HG03558 (cell line): Measurements from ENCODE around the gene ITGAX.
"Not testable (repeated sequence)": the region's sequence is repeated elsewhere in the genome, so short reads cannot be mapped to it uniquely, and the experiment has no call there.

ENCODE experiments used
- ATAC-seq: cut with Tn5 transposase; IDR thresholded peaks from one replicate; pipeline ENCODE4 v1.9.1; 2021; ENCODE audit warnings: moderate number of reproducible peaks; ENCODE audit not compliant: unreplicated experiment; ENCODE audit errors: extremely low read depth

ITGAX gene

DNA sequence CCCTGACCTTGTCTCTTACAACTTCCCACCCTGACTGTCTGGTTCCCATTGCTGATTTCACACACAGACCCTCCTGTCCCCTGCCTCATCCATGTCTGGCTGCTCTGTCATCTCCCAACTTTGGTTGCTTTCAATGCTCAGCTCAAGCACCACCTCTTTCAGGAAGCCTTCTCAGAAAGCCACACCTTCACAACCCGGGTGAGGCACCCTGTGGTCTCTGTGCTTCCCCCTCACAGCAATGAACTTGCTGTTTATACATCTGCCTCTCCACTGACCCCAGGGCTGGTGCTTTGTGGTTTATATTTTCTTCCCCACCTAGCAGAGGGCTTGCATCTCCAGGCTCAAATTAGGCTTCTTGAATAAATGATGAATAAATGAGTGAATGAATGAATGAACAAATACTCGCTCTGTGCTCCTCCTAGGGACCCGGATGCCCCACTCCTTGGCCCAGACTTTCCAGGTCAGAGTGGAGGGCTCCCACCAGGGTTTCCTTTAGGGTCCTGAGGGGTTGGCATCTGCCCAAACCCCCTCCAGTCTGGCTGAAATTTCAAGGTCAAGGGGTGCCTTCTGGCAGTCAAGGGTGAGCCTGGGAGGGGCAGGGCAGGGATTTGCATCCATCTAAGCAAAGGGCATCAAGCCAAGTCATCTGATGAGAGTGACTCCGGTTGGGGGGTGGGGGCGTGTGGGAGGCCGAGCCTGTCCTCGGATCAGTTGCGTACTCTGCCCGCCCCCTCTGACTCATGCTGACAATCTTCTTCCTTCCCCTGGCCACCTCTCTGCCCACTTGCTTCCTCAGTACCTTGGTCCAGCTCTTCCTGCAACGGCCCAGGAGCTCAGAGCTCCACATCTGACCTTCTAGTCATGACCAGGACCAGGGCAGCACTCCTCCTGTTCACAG is at the start of gene ITGAX:
Gene ITGAX (plus strand): TSS at position 783 of the 898 bp plus-strand sequence. CDS start 79 bp downstream, at position 862.
- ATAC-seq = peak; percentile 63

DNA sequence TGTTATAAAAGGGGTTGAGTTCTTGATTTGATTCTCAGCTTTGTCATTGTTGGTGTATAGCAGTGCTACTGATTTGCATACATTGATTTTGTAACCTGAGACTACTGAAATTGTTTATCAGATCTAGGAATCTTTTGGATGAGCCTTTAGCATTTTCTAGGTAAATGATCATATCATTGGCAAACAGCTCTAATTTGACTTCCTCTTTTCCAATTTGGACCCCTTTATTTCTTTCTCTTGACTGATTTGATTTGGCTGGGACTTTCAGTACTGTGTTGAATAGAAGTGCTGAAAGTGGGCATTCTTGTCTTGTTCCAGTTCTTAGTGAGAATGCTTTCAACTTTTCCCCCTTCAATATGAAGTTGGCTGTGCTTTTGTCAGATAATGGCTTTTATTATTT is 49.8 kb upstream of the ITGAX start:
- no peak for ATAC-seq

DNA sequence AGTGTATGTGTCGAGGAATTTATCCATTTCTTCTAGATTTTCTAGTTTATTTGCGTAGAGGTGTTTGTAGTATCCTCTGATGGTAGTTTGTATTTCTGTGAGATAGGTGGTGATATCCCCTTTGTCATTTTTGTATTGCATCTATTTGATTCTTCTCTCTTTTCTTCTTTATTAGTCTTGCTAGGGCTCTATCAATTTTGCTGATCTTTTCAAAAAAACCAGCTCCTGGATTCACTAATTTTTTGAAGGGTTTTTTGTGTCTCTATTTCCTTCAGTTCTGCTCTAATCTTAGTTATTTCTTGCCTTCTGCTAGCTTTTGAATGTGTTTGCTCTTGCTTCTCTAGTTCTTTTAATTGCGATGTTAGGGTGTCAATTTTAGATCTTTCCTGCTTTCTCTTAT is 46.6 kb upstream of the ITGAX start:
- ATAC-seq = not testable (repeated sequence)

DNA sequence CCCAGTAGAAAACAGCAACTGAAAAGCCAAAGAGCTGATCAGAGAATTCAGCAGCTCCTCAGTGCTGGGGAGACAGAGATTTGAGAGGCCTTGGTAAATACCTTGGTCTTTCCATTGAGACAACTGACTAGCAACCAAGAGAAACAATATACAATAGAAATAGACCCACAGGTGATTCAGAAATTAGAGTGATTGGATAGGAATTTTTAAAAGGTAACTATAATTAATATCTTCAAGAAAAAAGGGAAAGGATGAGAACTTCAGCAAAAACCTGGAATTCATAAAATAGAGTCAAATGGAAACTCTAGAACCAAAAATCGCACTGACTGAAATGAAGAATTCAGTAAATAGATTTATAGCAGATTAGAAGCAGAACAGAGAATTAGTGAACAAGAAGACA is 32.5 kb upstream of the ITGAX start:
- no peak for ATAC-seq

DNA sequence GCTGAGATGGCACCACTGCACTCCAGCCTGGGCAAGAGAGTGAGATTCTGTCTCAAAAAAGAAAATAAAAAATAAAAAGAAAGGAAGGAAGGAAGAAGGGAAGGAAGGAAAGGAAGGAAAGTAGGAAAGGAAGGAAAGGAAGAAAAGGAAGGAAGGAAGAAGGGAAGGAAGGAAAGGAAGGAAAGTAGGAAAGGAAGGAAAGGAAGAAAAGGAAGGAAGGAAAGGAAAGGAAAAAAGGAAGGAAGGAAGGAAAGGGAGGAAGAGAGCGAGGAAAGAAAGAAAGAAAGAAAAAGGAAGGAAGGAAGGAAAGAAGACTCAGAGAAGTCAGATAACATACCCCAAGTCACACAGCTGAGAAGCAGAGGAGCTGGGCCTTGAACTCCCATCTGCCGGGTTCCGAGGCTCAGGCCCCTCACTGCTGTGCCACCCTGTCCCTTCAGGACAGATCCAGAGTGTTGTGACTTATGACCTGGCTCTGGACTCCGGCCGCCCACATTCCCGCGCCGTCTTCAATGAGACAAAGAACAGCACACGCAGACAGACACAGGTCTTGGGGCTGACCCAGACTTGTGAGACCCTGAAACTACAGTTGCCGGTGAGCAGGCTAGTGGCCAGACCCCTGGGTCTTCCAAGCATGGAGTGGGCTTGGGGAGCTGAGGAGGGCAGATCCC is 30.9 kb upstream of the ITGAX start:
- no peak for ATAC-seq

DNA sequence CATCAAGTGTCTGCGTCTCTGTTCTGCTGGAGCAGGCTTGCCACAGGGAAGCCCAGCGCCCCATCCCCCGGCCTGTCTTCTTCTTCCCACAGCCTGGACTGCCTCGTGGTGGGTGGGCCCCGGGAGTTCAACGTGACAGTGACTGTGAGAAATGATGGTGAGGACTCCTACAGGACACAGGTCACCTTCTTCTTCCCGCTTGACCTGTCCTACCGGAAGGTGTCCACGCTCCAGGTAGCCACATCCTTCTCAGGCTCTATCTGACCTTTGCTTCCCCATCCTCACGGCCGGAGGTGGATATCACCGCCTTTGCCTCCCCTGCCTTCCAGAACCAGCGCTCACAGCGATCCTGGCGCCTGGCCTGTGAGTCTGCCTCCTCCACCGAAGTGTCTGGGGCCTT is 29.8 kb upstream of the ITGAX start:
- ATAC-seq = no peak

DNA sequence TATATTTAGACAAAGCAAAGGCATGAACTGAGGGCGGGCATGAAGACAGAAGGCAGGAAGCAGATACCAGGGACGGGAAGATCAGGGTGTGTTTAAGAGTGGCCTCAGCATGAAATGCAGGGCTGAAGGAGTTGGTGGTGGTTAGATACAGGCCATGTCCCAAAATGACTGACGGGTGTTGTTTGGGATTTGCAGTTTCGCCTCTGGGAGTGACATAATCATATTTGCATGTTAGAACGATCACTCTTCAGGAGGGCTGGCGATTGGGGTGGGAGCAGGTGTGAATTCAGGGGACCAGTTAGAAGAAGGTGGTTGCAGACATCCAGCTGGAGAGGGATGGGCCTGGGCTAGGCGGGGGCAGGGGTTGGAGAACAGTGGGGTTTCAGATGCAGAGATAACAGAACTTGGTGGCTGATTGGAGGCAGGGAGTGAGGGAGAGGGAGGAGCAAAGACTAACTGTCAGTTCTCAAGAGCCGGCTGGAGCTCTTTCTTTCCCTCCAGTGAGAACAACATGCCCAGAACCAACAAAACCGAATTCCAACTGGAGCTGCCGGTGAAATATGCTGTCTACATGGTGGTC is 27.2 kb upstream of the ITGAX start:
- ATAC-seq = no peak

DNA sequence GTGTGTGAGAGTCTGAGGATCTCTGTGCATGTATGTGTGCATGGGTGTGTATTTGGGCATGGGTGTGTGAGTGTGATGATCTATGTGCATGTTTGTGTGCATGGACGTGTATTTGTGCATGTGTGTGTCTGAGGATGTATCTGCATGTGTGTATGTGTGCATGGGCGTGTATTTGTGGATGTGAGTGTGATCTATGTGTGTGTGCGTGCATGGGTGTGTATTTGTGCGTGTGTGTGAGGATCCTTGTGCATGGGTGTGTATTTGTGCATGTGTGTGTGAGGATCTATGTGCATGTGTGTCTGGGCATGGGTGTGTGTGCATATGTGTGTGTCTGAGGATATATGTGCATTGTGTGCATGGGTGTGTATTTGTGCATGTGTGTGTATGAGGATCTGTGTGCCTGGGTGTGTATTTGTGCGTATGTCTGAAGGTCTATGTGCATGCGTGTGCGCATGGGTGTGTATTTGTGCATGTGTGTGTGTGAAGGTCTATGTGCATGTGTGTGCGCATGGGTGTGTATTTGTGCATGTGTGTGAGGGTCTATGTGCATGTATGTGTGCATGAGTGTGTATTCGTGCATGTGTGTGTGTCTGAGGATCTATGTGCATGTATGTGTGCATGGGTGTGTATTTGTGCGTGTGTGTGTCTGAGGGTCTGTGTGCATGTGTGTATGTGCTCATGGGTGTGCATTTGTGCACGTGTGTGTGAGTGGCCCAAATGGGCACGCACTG is 26.5 kb upstream of the ITGAX start:
- no peak for ATAC-seq

DNA sequence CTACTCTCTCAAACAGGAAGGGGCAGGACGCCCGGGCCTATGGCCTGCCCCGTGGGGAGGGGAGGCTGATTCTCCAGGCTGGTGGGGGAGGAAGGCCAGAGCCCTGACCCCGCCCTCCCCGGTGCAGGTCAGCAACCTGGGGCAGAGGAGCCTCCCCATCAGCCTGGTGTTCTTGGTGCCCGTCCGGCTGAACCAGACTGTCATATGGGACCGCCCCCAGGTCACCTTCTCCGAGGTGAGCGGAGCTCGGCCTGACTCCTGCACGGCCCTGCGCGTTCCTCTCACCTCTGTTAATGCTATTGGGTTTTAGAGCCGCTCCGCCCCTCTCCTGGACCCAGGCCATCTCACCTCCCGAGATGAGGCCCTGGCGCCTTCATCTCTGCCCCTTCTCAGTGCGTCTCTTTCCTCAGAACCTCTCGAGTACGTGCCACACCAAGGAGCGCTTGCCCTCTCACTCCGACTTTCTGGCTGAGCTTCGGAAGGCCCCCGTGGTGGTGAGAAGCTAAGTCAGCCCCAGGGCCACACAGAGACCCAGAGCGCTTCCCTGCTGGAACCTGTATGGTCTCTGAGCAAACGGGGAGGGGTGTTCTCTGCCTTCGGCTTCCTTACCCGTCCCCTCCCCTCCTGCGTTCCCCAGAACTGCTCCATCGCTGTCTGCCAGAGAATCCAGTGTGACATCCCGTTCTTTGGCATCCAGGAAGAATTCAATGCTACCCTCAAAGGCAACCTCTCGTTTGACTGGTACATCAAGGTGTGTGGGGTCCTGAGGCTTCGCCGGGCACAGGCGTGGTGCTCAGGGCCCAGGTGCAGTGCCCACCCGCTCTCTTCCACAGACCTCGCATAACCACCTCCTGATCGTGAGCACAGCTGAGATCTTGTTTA is 25.1 kb upstream of the ITGAX start:
- no peak for ATAC-seq

DNA sequence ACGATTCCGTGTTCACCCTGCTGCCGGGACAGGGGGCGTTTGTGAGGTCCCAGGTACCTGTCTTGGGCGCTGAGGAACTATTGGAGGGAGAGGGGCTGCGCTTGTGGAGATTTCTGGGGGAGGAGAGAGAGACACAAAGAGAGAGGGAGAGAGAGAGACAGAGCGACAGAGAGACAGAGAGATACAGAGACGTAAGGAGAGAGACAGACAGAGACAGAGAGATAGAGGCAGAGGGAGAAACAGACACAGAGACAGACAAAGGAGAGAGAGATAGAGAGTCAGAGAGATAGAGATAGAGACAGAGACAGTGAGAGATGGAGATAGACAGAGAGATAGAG is 24.5 kb upstream of the ITGAX start:
- ATAC-seq = no peak

DNA sequence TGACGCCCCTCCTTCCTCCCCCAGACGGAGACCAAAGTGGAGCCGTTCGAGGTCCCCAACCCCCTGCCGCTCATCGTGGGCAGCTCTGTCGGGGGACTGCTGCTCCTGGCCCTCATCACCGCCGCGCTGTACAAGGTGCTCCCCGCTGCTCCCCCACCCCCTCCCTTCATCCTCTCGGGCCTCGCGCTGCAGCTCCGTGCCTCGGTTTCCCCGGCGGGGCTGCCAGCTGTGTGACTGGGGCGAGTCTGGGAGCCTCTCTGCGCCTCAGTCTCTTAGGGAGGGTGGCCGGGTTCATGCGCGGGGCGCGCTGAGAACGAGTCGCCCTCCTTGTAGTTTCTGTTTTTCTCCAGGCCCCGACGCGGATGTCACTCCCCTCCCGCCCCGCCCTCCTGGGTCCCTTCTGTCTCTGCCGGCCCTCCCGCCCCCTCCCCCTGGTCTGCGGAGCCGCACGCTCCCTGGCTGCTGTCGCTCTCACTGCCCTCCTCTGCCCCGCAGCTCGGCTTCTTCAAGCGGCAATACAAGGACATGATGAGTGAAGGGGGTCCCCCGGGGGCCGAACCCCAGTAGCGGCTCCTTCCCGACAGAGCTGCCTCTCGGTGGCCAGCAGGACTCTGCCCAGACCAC is 23.7 kb upstream of the ITGAX start:
- no peak for ATAC-seq

DNA sequence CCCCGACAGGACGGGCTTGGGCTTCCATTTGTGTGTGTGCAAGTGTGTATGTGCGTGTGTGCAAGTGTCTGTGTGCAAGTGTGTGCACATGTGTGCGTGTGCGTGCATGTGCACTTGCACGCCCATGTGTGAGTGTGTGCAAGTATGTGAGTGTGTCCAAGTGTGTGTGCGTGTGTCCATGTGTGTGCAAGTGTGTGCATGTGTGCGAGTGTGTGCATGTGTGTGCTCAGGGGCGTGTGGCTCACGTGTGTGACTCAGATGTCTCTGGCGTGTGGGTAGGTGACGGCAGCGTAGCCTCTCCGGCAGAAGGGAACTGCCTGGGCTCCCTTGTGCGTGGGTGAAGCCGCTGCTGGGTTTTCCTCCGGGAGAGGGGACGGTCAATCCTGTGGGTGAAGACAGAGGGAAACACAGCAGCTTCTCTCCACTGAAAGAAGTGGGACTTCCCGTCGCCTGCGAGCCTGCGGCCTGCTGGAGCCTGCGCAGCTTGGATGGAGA is 23.1 kb upstream of the ITGAX start:
- ATAC-seq = no peak

DNA sequence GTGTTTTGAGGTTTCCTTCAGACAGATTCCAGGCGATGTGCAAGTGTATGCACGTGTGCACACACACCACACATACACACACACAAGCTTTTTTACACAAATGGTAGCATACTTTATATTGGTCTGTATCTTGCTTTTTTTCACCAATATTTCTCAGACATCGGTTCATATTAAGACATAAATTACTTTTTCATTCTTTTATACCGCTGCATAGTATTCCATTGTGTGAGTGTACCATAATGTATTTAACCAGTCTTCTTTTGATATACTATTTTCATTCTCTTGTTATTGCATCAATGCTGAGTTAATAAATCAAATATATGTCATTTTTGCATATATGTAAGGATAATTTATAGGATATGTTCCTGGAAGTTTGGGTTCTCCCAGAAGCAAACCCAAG is 22.4 kb upstream of the ITGAX start:
- ATAC-seq = no peak

DNA sequence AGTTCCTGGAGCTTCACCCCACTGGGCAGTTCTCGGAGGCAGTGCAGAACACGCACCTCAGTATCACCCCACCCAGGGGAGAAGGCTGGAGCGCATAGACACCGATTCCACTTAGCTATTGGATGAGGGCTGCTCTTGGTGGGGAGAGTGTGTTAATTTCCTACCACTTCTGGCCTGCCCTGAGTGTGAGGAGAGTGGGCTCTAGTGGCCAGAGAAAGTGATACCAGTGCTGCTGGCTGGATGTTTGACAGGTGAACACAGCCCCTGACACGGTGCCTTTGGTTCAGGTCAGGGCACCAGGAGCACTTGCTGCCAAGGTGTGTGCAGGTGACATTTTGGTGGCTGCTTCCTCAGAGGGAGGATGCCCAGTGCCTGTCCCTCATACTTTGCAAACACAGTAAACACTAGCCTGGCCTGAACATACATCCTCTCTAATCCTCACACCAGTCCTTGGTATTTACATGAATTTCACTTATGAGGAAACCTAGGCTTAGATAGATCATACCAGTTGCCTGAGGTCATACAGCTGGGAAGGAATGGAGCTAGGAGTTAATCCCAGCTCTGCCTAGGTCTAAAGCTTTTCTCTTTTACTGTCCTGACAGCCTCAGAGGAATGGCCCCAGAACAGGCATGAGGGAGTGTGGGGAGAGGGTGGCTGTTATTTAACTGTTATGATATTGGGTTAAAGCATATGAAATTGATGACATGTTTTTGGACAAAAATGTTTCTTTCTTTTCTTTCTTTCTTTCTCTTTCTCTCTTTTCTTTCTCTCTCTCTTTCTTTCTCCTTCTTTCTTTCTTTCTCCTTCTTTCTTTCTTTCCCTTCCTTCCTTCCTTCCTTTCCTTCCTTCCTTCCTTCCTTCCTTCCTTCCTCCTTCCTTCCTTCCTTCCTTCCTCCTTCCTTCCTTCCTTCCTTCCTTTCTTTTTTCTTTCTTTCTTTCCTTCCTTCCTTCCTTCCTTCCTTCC is 21.0 kb upstream of the ITGAX start:
- ATAC-seq = no peak

DNA sequence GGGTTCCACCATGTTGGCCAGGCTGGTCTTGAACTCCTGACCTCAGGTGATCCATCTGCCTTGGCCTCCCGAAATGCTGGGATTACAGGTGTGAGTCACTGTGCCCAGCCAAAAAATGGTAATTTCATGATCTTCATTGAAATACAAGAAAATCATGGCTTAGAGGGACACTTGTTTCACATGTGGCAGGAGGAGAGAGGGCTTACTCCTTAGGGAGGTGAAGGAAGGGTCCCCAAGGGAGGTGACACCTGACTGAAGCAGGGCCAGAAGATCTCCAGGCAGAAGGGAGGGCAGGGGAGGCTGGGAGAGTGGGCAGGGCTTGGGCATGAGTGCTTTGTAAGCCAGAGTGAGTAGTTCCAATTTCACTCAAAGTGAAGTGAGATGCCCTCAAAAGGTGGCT is 20.0 kb upstream of the ITGAX start:
- ATAC-seq = no peak

DNA sequence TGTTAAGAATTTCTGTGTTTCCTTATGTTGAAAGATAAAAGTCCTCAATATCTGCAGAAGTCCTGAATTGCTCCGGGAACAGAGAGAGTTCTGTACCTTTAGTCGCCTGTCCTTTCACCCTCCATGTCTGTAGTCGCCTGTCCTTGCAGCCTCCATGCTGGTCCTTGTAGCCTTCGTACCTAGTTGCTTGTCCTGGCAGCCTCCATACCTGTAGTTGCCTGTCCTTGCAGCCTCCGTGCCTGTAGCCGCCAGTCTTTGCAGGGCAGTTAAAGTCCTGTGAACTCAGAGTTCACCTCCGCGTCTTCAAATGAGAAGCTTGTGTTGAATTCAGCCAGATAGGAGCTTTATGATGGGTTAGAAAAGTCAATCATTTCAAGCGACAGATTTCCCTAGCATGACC is 19.5 kb upstream of the ITGAX start:
- ATAC-seq = no peak

DNA sequence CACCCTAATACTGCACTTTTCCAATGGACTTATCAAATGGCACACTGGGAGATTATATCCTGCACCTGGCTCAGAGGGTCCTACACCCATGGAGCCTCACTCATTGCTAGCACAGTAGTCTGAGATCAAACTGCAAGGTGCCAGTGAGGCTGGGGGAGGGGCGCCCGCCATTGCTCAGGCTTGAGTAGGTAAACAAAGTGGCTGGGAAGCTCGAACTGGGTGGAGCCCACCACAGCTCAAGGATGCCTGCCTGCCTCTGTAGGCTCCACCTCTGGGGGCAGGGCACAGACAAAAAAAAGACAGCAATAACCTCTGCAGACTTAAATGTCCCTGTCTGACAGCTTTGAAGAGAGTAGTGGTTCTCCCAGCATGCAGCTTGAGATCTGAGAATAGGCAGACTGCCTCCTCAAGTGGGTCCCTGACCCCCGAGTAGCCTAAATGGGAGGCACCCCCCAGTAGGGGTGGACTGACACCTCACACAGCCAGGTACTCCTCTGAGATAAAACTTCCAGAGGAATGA is 16.8 kb upstream of the ITGAX start:
- not testable (repeated sequence) for ATAC-seq

DNA sequence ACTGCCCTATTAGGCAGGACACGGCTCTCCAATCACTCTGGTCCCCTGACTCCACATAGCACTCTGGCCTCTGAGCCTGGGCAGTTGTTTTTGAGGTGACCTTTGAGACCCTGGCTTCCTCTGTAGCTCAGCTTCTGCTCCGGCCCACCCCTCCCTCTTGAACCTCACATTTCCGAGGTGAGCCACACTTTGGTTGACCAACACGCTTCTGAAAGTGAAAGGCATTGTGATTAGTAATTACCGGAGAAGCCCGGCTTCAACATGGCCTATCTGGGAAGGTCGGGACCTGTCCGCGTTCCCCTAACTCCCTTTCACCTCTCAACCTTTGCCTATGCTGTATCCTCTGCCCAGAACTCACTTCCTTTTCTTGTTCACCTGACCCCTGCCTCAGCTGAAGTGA is 10.3 kb upstream of the ITGAX start:
- peak; percentile 62 for ATAC-seq
